ENCODE data around the gene CYP39A1. TPM values are rescaled to one million over a fixed set of nuclear protein-coding genes. Genes with fewer than 3 reads are reported as not detected.
A peak's percentile ranks its signal among the peaks of the same experiment; 100 is the strongest.

CYP39A1 gene
- total and polyA plus RNA-seq, 7 donors: 0.34 to 2.0 (median 0.63) TPM

- DNase-seq (no peak), ATAC-seq (peak in 1 of 4 donors; percentile 26)
- peaks cover 12% of the 10 kb centered on the region for H3K4me1 ChIP-seq
- H3K27me3 ChIP-seq (ENCODE audit: insufficient read depth in 3 of 3, low read length in 2 of 3): no peaks in the 10 kb centered on the region
- no peak overlapping the region for H3K27ac ChIP-seq
- 69 to 88% (median 78%) methylated on average over 8 of the region's 8 CpGs for WGBS, 3 donors
- H3K9me3 ChIP-seq: no peaks in the 10 kb centered on the region
- no peak overlapping the region for H3K4me3 ChIP-seq
- intact Hi-C loops (cut with DNase I): no loop called here
- no peak for TF ChIP-seq CTCF (IDR thresholded peaks at IDR 0.05)
- no peaks in the 10 kb centered on the region for H3K36me3 ChIP-seq (ENCODE audit: insufficient read depth in 1 of 2, low read depth in 1 of 2)
Measured at GRCh38 chr6:46501136-46502089, 151.2 kb downstream of the CYP39A1 start.

DNA sequence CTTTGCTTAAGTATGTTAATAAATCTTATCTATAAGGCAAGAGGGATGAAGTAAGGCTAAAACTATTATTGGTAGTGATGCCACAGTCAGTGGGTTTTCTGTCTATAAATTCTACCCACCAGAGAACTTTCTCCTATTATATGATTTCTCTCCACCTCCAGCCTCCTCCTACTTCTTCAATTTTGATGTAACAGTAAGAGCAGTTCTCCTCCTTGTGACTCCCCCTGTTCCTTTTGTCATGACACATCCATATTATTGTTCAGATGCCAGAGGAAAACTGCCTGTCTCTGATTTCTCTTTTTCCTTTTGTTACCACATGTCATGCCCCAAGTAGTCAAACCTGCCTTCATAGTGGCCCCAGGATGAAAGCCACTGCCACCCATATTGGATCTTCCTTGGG, 152.2 kb downstream of the CYP39A1 start:
- H3K4me3 ChIP-seq: no peak overlapping the region
- no peak for TF ChIP-seq CTCF (IDR thresholded peaks at IDR 0.05)
- no peaks in the 10 kb centered on the region for H3K36me3 ChIP-seq (ENCODE audit: insufficient read depth in 1 of 2, low read depth in 1 of 2)
- H3K9me3 ChIP-seq: no peaks in the 10 kb centered on the region
- intact Hi-C loops (cut with DNase I): no loop called here
- H3K27me3 ChIP-seq (ENCODE audit: insufficient read depth in 3 of 3, low read length in 2 of 3): no peaks in the 10 kb centered on the region
- DNase-seq: no peak
- ATAC-seq: no peak
- H3K27ac ChIP-seq: no peak overlapping the region
- peaks cover 12% of the 10 kb centered on the region for H3K4me1 ChIP-seq

Other genes starting within 250 kb of the CYP39A1 start
- 100 to 1,000 TPM in 1 of 4 donors, 10 to 100 TPM in 3; 13.2 to 108 (median 50.8) TPM for gene RCAN2, start 161.4 kb downstream of the CYP39A1 start, total RNA-seq
- 10 to 100 TPM in 2 of 3 donors, 1 to 10 TPM in 1; 2.6 to 20.0 (median 15.8) TPM for gene RCAN2, start 161.4 kb downstream of the CYP39A1 start, polyA plus RNA-seq
- 10 to 100 TPM in 1 of 4 donors, 1 to 10 TPM in 3; 6.8 to 13.3 (median 8.4) TPM for gene SLC25A27, start 157 bp upstream of the CYP39A1 start, total RNA-seq
- 1 to 10 TPM; 2.1 to 5.3 (median 2.2) TPM for gene SLC25A27, start 157 bp upstream of the CYP39A1 start, polyA plus RNA-seq
- under 1 TPM; 0.17 to 0.42 (median 0.23) TPM for gene TDRD6, start 35.1 kb upstream of the CYP39A1 start, total RNA-seq
- under 1 TPM; 0.04 to 0.45 (median 0.13) TPM for gene TDRD6, start 35.1 kb upstream of the CYP39A1 start, polyA plus RNA-seq
- gene PLA2G7, start 82.6 kb upstream of the CYP39A1 start, total RNA-seq: under 1 TPM in 2 of 4 donors, not detected in 2; 0.38 to 0.66 TPM
- gene PLA2G7, start 82.6 kb upstream of the CYP39A1 start, polyA plus RNA-seq: under 1 TPM in 2 of 3 donors, not detected in 1; 0.03 to 0.05 TPM
- not detected for gene ANKRD66, start 94.1 kb upstream of the CYP39A1 start, total RNA-seq
- not detected for gene ANKRD66, start 94.1 kb upstream of the CYP39A1 start, polyA plus RNA-seq
- gene MEP1A, start 140.6 kb upstream of the CYP39A1 start, total RNA-seq: not detected
- under 1 TPM in 2 of 3 donors, not detected in 1; 0.04 to 0.21 TPM for gene MEP1A, start 140.6 kb upstream of the CYP39A1 start, polyA plus RNA-seq

All from psoas muscle (tissue), 8 donors.